Amygdala (tissue), 56 donors: Measurements from ENCODE around the gene IQCM.

Experiments used
- DNase-seq, 56 donors: peaks; one replicate each; lab custom pipeline; 2025; lab: John Stamatoyannopoulos, UW

Gene IQCM

GRCh38 chr4:149815743-149816142, at the start of gene IQCM:
Gene IQCM, minus strand, starts transcription at chr4:149815843. Its CDS starts 73,152 bp downstream, at chr4:149742691.
- DNase-seq: no peak

- no peak for DNase-seq
These were observed 41.8 kb upstream of the IQCM start for GRCh38 chr4:149857446-149857845.

- DNase-seq: no peak
These were observed 30.1 kb upstream of the IQCM start for GRCh38 chr4:149845743-149846142.

- DNase-seq: no peak
These were observed 26.0 kb upstream of the IQCM start for GRCh38 chr4:149841686-149842085.

GRCh38 chr4:149838036-149838435, 22.4 kb upstream of the IQCM start:
- no peak for DNase-seq

- no peak for DNase-seq
These were observed 20.9 kb upstream of the IQCM start for GRCh38 chr4:149836546-149836945.

- DNase-seq: no peak
These were observed 19.6 kb upstream of the IQCM start for GRCh38 chr4:149835280-149835679.

- no peak for DNase-seq
These were observed 16.1 kb upstream of the IQCM start for GRCh38 chr4:149831656-149832208.

- no peak for DNase-seq
These were observed 15.2 kb upstream of the IQCM start for GRCh38 chr4:149830823-149831222.

- no peak for DNase-seq
These were observed 9.7 kb upstream of the IQCM start for GRCh38 chr4:149825336-149825735.

GRCh38 chr4:149823769-149824221, 8.2 kb upstream of the IQCM start:
- DNase-seq: peak in 17 of 56 donors; percentile 0 to 31 (median 5)

- DNase-seq: no peak
These were observed 14.2 kb downstream of the IQCM start for GRCh38 chr4:149801416-149801815.

GRCh38 chr4:149799546-149799945, 16.1 kb downstream of the IQCM start:
- no peak for DNase-seq

GRCh38 chr4:149796381-149796780, 19.3 kb downstream of the IQCM start:
- DNase-seq: no peak

- DNase-seq: peak in 4 of 56 donors; percentile 1 to 4 (median 2)
These were observed 20.4 kb downstream of the IQCM start for GRCh38 chr4:149795256-149795655.

GRCh38 chr4:149794352-149794751, 21.3 kb downstream of the IQCM start:
- no peak for DNase-seq

GRCh38 chr4:149793459-149793858, 22.2 kb downstream of the IQCM start:
- no peak for DNase-seq

- no peak for DNase-seq
These were observed 23.8 kb downstream of the IQCM start for GRCh38 chr4:149791851-149792250.

GRCh38 chr4:149790172-149790907, 25.3 kb downstream of the IQCM start:
- DNase-seq: no peak

GRCh38 chr4:149788300-149788699, 27.3 kb downstream of the IQCM start:
- DNase-seq: no peak

GRCh38 chr4:149785696-149786431, 29.8 kb downstream of the IQCM start:
- no peak for DNase-seq

- DNase-seq: no peak
These were observed 31.6 kb downstream of the IQCM start for GRCh38 chr4:149784018-149784417.
